Activated CD4-positive, alpha-beta T cell treated with anti-CD3 and anti-CD28 coated beads for 24 hours (primary cell): ENCODE data around the gene ZNF3.
A peak's percentile ranks its signal among the peaks of the same experiment; 100 is the strongest.

Source experiments
- DNase-seq, 2 donors: peaks; one replicate each; pipeline ENCODE4 v3.0.0-alpha.2; 2020; ENCODE audit warnings: low read depth in 2 of 2

Gene ZNF3

GRCh38 chr7:100053215-100053614 lies 28.3 kb downstream of the ZNF3 start:
- peak in 1 of 2 donors; percentile 7 for DNase-seq

- no peak for DNase-seq
Observed at GRCh38 chr7:100051611-100052010, 29.9 kb downstream of the ZNF3 start.

- DNase-seq: peak; percentile 70 to 73
Observed at GRCh38 chr7:100049441-100050291, 31.9 kb downstream of the ZNF3 start, which contains the start of gene ZSCAN21. Gene ZSCAN21, plus strand, starts transcription at chr7:100049774. Its CDS starts 7,233 bp downstream, at chr7:100057007.

GRCh38 chr7:100048680-100049079 lies 32.8 kb downstream of the ZNF3 start:
- no peak for DNase-seq

- DNase-seq: no peak
Observed at GRCh38 chr7:100044718-100045117, 36.8 kb downstream of the ZNF3 start.

GRCh38 chr7:100040575-100040974 lies 40.9 kb downstream of the ZNF3 start:
- DNase-seq: no peak

- no peak for DNase-seq
Observed at GRCh38 chr7:100038326-100038725, 43.2 kb downstream of the ZNF3 start.

GRCh38 chr7:100035876-100036275 lies 45.6 kb downstream of the ZNF3 start:
- no peak for DNase-seq

- no peak for DNase-seq
Observed at GRCh38 chr7:100034871-100035510, 46.5 kb downstream of the ZNF3 start.

- no peak for DNase-seq
Observed at GRCh38 chr7:100033526-100033925, 48.0 kb downstream of the ZNF3 start.

GRCh38 chr7:100029596-100029995 lies 51.9 kb downstream of the ZNF3 start:
- DNase-seq: no peak

- no peak for DNase-seq
Observed at GRCh38 chr7:100027197-100027596, 54.3 kb downstream of the ZNF3 start.

GRCh38 chr7:100024020-100024619 lies 57.4 kb downstream of the ZNF3 start:
- no peak for DNase-seq

- DNase-seq: no peak
Observed at GRCh38 chr7:100023526-100023925, 58.0 kb downstream of the ZNF3 start.

GRCh38 chr7:100022621-100023020 lies 58.9 kb downstream of the ZNF3 start:
- DNase-seq: no peak

- DNase-seq: no peak
Observed at GRCh38 chr7:100021297-100021696, 60.2 kb downstream of the ZNF3 start.
